HG02798 (cell line): ENCODE results near the gene PRKCH.

Source experiments
- ATAC-seq: cut with Tn5 transposase; IDR thresholded peaks from one replicate; pipeline ENCODE4 v1.9.1; 2021; ENCODE audit warnings: mild to moderate bottlenecking; ENCODE audit not compliant: unreplicated experiment, poor library complexity

Gene PRKCH

DNA sequence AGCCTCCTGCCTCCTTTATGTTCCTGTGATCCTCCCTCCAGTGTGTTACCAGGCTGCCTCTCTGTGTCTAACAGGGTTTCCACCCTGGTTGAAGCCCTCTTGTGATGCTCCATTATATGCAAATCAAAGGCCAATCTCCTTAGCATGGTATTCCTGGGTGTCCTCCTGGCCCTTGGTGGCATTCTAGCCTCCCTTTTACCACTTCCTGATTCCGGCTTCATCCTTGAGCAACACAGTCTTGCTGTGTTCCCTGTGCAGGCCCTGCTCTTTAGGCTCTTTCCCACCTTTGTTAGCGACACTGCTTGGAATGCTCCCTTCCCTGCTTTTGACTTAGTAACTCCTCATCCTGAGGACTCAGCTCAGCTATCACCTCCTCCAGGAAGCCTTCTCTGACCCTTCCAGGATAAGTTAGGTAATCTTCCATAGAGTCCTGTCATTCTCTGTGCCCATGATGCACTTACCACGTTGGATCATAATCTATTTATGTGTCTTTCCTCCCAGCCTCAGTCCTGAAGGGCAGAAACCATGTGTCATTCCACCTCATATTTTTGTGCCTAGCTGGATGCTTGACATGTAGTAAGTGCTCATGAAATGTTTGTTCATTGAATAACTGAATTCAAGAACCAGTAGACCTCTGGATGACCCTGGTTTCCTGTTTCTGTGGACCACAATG lies 37.3 kb downstream of the PRKCH start:
- ATAC-seq = no peak

DNA sequence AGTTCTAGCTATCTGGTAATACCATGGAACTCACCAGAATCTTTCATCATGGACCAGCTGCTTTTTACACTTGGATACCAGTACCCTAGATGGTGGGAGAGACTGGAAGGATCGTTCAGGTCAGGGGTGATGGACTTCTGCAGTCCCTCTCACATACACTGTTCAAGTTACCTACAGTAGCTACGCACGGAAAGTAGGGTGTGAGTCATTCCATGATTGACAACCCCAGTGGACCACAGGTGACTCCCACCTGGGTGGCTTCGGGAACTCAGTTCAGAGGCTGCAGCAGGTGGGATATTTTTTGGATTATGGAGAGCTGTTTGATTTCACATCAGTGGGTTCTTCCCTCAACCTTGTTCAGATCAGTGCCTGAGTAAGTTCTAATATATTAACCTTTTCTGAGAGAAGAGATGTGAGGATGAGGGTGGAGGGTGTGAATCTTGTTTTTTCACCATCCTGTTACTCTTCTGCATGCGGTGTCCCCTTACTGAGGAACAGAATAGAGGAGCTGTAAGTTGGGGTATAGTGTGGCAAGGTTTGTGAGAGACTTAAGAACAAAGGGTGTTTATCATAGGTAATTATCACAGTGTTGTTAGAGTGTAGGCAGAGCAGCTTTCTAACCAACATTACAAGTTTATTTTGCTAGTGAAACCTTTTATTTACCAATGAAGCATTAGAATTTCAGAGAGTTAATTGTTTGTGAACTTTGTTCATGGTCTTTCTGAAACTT lies 39.6 kb downstream of the PRKCH start:
- ATAC-seq = no peak

DNA sequence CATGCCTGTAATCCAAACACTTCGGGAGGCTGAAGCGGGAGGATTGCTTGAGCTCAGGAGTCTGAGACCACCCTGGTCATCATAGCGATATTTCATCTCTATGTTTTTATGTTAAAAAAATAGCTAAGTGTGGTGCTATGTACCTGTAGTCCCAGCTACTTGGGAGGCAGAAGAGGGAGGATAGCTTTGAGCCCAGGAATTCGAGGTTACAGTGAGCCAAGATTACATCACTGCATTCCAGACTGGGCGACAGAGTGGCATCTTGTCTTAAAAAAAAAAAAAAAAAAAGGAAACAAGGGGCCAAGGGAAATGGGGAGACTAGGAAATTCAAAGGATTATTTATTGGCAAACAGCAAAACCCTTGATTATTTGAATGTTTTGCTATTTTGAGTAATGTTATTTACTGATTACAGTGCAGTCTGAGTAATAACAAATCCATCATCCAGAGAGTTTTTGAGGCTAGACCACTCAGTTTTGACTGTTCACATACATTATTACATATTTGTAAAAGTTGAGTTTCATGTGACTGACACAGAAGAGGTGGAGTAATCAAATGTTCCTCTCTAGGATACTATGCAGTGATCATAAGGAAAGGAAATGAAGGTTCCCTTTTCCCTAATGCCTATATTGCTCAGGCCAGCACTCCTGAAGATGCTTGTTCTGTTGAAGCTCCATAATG lies 40.8 kb downstream of the PRKCH start:
- no peak for ATAC-seq

DNA sequence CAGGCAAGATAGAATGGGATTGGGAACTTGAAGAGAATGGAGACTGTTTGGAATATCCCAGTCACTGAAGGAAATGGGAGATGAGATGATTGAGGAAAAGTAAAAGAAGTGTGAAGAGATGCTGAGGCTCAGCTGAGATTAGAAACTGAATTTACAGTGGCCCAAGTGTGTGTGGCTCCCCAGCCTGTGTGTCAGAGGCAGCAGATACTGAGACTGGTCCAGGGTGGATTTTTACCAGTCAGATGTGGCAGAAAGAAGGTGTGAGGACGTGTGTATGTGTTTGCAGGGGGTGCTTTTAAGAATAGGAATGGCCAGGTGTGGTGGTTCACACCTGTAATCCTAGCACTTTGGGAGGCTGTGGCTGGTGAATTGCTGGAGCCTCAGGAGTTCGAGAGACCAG lies 42.9 kb downstream of the PRKCH start:
- no peak for ATAC-seq

DNA sequence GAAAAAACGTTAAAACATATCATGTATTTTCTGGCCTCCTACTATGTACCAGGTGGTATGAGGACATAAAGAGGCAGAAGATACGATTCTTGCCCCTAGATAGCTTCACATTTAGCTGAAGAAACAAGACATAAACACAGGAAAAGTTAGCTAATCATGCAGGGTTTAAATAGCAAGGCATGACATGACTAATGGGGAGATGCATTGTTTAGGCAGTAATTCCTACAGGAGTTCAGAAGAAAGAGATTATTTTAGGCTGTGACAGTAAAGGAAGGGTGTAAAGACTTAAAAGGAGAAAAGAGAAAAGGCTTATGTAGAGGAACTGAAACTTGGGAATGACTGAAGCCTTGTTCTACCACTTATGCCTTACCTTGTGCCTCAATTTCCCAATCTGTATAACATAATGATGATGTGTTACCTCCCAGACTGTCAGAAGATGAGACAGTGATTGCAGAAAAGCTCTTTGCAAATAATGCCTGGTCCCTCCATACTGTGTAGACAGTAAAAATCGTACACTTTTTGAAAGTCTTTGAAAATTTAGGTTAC lies 44.4 kb downstream of the PRKCH start:
- no peak for ATAC-seq

DNA sequence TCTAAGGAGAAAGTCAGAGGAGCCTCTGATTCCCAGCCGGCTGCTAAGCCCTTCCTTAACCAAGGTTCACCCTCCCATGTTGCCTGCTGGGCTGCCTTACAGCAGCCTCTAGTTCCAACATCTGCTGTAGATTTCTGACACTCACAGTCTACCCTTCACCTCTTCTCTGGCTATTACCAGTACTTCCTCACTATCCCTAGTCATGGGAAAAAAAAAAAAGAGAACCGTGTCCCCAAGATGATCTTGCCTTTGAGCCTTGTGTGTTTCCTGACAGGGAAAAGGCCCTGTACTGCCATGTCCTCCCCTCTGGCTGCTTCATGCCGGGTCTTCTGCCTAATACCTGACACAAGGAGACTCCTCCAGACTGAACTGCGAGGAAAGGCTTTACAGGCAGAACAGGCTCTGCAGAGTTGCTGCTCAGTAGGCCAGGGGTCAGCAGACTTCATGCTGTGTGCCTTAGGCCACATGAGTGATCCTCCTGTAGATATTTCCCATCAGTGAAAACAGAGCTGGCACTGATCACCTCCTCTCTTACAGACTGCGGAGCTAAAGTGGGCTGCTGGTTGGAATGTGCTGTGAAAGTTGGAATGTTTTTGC lies 46.8 kb downstream of the PRKCH start:
- no peak for ATAC-seq

DNA sequence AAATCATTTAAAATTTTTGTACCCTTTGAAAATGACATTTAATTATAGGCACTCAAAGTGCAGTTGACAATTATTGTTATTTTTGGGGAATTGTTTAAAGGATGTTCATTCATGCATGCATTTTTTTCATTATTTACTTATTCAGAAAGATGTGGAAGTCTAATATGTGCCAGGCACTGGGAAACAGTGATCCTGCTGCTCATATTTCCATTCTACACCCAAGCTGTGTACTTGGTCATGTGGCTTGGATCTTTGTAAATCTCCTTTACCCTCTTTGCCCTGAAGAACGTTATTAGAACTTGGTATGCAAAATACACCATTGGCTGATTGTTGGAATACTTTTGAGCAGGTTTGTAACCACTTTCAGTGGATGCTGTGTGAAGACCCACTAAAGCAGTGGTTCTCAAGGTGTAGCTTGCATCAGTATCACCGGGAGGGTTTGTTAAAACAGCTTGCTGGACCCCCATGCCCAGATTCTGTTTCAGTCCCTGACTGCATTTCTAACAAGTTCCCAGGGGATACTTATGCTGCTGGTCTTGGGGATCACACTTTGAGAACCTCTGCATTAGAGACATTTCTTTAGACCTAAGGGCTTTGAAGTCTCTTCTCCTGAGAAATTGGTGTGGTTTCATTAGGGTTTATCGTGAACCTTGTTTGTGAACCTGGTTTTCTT lies 47.5 kb downstream of the PRKCH start:
- ATAC-seq = no peak

DNA sequence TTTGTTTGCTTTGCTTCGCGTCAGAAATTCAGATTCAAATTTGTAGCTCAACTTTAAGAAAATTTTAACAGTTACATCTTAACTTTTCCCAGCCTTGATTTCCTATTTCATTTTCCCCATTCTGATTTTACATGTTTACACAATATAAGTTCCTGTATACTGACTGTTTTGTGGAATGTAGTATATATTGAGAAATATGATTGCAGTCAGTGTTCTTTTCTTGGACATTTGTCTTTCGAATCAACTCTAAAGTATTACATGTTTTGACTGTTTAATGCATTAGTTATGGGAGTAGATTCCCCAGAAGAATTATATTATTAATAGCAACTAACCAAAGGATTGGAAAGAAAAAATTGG lies 48.1 kb downstream of the PRKCH start:
- ATAC-seq = no peak

DNA sequence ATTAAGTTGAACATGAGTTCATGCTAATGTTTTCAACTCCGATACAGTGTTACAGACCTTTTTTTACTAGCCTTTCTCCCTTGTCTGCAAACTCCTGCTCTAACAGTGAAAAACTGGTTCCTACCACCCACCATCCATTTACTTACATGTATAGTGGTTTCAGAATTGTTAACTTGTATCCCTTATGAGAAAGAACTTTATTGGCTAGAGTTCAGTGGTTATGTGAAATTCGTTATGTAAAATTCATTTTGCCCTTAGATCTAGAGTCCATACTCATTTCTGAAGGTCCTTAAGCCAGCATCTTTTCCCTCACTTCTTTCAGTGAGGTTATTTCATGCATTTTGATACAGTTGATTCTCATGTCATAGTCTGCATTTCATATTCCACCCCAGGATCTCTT lies 51.0 kb downstream of the PRKCH start:
- ATAC-seq = no peak

DNA sequence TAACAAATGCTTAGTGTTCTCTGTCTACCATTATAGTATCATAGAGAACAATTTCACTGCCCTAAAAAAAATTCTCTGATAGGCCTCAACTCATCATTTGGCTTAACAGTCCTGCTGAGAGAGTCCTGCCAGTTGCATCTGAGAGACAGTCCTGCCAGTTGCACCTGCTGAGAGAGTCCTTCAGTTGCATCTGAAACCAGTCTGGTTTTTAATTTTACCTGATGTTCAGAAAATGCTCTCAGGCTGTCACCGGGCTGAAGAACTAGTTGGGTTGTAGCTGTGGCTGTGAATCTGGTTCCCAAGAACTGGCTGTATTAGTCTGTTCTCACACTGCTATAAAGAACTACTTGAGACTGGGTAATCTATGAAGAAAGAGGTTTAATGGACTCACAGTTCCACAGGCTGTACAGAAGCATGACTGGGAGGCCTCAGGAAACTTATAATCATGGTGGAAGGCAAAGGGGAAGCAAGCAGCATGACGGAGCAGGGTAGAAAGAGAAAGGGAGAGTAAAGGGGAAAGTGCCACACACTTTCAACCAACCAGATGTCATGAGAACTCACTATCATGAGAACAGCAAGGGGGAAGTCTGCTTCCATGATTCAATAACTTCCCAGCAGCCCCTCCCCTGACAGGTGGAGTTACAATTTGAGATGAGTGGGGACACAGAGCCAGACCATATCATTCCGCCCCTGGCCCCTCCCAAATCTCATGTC lies 51.6 kb downstream of the PRKCH start:
- no peak for ATAC-seq

DNA sequence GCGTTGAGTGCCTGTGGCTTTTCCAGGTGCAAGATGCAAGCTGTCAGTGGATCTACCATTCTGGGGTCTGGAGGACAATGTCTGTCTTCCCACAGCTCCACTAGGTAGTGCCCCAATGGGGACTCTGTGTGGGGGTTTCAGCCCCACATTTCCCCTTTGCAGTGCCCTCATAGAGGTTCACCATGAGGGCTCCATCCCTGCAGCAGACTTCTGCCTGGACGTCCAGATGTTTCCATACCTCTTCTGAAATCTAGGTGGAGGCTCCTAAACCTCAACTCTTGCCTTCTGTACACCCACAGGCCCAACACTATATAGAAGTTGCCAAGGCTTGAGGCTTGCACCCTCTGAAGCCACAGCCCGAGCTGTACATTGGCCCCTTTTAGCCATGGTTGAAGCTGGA lies 52.9 kb downstream of the PRKCH start:
- ATAC-seq = no peak

DNA sequence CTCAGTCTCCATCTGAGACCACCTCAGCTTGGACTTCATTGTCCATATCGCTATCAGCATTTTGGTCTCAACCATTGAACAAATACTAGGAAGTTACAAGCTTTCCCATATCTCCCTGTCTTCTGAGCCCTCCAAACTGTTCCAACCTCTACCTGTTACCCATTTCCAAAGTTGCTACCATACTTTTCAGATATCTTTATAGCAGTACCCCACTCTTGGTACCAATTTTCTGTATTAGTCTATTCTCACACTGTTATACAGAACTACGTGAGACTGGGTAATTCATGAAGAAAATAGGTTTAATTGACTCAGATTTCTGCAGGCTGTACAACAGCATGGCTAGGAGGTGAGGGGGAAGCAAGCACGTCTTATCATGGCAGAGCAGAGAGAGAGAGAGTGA lies 53.8 kb downstream of the PRKCH start:
- no peak for ATAC-seq

DNA sequence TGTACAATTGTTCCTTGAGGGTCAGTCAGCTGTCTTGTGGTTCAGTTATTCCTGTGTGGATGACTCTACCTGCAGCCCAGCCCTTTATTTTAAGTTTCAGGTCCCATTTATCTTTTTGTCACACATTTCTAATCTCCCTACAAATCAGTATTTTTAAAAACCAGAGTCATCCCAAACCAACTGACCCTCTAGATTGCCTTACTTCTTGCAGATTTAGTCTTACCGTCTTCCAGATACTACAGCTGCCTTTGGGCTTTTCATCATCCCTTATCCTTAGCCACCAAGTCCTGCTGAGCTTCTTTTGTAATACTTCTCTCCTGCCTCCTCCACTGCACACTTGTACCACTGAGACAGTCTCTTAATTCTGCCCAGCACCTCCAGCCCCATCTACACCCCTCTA lies 54.9 kb downstream of the PRKCH start:
- ATAC-seq = no peak

DNA sequence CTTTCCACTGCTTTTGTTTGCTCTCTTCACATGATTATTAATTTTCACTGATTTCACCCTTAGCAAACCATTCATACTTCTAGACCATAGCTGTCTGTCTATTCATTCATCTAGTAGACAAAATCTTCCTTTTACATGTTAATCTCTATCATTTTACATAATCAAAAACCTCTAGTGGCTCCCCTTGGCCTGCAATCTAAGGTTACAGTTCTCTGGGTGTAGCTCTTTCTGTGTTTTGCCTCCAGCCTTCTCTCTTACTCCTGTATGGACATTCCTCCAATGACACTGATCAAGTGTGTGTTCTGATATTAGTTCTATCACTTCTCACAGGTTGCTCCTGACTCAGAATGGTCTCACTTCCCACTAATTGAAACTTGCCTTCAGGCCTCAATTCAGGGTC lies 56.4 kb downstream of the PRKCH start:
- no peak for ATAC-seq

DNA sequence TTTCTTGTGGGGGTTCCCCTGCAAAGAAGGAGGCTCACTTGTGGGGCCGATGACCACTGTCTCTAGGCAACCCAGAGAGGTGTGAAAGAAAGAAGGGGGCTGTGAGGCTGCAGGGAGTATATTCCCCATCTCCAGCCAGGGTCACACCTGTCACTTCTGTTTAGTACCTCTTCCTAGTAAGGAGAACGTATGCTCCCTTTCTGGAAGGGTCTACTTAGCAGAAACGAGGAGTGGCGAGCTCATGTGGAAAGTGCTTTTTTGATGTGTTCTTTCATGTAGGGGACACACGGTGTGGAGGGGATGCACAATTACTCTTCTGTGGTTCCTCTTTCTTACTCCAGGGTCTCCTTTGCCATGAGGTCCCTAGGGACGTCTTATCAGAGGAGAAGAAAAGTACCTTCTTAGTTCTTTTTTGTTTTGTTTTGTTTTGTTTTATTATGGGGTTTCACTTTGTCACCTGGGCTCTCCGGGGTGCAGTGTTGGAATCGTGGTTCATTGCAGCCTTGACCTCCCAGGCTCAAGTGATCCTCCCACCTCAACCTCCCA lies 58.3 kb downstream of the PRKCH start:
- peak; percentile 48 for ATAC-seq

DNA sequence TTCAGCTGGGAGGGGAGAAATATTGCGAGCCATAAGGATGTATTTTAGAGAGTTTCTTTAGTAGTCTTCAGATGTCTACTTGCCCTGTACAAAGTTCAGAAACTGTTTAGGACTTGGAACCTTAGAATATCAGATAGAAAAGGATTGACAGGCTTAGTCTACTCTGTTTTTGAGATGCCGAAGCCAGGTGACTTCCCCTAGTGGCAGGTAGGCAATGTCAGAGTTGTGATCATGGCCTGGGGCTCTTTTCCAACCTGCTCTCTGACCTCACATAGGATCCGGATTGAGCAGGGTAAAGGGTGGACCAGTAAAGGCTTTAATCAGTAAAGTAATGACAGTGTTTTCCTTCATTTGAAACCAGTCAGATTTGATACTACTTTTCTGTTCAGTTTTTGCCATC lies 59.6 kb downstream of the PRKCH start:
- ATAC-seq = no peak

DNA sequence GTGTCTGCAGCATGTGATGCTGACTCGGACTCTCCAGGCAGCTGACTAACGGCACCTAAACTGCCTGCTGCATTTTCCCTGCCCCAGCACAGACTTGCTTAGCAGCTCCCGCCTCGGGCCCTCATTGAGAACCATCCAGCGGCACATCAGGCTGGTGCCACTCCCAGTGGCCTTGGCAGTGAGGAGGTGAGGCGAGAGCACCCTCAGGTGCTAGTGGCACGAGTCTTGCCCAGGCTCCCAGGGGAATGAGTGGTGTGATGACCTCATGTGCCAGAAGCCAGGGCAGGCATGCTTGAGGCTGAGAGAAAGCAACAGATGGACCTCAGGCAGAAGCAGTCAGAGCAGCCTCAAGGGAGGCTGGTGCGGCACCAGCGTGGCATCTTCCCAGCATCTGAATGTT lies 60.2 kb downstream of the PRKCH start:
- no peak for ATAC-seq

DNA sequence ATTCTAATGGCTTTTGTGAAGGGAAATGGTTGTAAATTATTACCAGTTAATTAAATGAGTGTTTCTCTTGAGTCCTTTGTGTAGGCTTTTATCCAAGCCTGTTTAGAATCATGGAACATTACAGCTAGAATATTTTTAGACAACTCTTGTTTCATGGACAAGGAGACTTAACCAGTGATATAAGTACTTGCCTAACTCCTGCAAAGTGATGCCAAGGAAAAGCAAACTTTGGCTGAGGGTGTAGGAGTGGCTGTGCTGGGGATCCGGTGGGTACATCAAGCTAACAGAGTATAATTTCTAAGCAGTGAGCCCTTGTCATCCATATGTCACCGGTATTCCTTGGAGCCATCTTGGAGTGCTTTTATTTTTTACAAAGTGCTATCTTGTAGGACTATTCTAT lies 61.5 kb downstream of the PRKCH start:
- ATAC-seq = no peak

DNA sequence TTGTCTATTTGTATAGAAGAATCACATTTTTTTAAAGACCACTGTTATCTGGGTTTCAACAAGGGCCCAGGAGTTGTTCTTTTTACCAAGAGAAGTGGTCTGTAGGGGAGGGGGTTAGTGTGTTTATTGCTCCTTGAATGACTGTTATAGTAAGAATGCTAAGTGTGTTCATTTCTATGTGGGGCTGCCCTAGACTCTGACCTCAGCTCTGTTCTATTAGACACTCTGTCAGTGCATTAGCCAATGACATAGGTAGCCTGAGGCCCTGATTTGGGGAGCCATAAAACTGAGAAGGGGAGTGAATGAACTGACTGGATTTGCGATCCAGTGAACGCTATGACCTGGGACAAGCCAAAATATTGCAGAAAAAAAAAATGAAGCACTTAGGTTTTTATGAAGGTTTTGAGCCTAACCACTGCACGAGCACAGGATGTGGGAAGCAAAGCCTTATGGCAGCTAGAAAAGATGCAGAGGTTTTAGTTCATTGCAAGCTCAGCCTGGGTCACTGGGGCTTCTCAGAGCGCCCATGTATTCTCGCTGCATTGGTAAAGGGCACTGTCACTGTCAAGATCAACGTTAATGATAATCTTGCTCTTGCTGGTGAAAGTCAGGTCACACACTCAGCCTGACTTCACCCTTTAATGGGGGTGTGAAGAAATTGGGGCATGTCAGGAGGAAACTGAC lies 63.8 kb downstream of the PRKCH start:
- ATAC-seq = no peak
